H9 (cell line): Measurements from ENCODE around the gene NGFR. TPM values are rescaled to one million over a fixed set of nuclear protein-coding genes. Genes with fewer than 3 reads are reported as not detected.

ENCODE experiments used
- DNase-seq: peaks from one replicate; pipeline ENCODE4 v3.0.0-alpha.2; 2017
- H2AFZ ChIP-seq: one replicate; pipeline ENCODE4 v1.6.1; 2013; ENCODE audit warnings: mild to moderate bottlenecking, low read length, control low read depth, moderate library complexity
- H2AK5ac ChIP-seq: 2 replicates; pipeline ENCODE4 v1.6.1; 2013; ENCODE audit warnings: low read length, control low read depth, mixed read lengths; ENCODE audit not compliant: insufficient read length
- H2BK120ac ChIP-seq: one replicate; pipeline ENCODE4 v1.6.1; 2013; ENCODE audit warnings: low read depth, mild to moderate bottlenecking, low read length, control low read depth, inconsistent platforms; ENCODE audit not compliant: poor library complexity, severe bottlenecking
- H2BK12ac ChIP-seq: 2 replicates; pipeline ENCODE4 v1.6.1; 2013; ENCODE audit warnings: low read length, control low read depth, mixed read lengths, low read depth; ENCODE audit not compliant: insufficient read length
- H2BK15ac ChIP-seq: 2 replicates; pipeline ENCODE4 v1.6.1; 2013; ENCODE audit warnings: low read depth, low read length, control low read depth
- H2BK20ac ChIP-seq: one replicate; pipeline ENCODE4 v1.6.1; 2013; ENCODE audit warnings: low read depth, mild to moderate bottlenecking, low read length, control low read depth, inconsistent platforms; ENCODE audit not compliant: poor library complexity, severe bottlenecking
- H2BK5ac ChIP-seq: 2 replicates; pipeline ENCODE4 v1.6.1; 2013; ENCODE audit warnings: low read length, control low read depth, mixed read lengths; ENCODE audit not compliant: insufficient read length
- H3K14ac ChIP-seq: 2 replicates; pipeline ENCODE4 v1.6.1; 2013; ENCODE audit warnings: low read length, control low read depth; ENCODE audit not compliant: insufficient read depth
- H3K18ac ChIP-seq: 2 replicates; pipeline ENCODE4 v1.6.1; 2013; ENCODE audit warnings: low read depth, mild to moderate bottlenecking, mixed read lengths, low read length, control low read depth; ENCODE audit not compliant: insufficient read length
- H3K23ac ChIP-seq: 2 replicates; pipeline ENCODE4 v1.6.1; 2013; ENCODE audit warnings: low read length, control low read depth, mixed read lengths, low read depth; ENCODE audit not compliant: insufficient read length
- H3K23me2 ChIP-seq: 2 replicates; pipeline ENCODE4 v1.6.1; 2013; ENCODE audit warnings: low read depth, mild to moderate bottlenecking, mixed read lengths, low read length, control low read depth; ENCODE audit not compliant: insufficient read length, poor library complexity, severe bottlenecking
- H3K27ac ChIP-seq: 2 replicates; pipeline ENCODE4 v1.5.1; 2013; ENCODE audit warnings: low read length, control low read depth, mixed read lengths, low read depth; ENCODE audit not compliant: insufficient read length
- H3K27me3 ChIP-seq: 2 replicates; pipeline ENCODE4 v1.6.1; 2013; ENCODE audit warnings: low read length, control low read depth, inconsistent platforms; ENCODE audit not compliant: insufficient read depth
- H3K4ac ChIP-seq: 2 replicates; pipeline ENCODE4 v1.6.1; 2013; ENCODE audit warnings: low read depth, mild to moderate bottlenecking, control low read depth, inconsistent platforms, low read length, moderate library complexity
- H3K4me1 ChIP-seq: 2 replicates; pipeline ENCODE4 v1.6.1; 2013; ENCODE audit warnings: low read length, control low read depth, inconsistent platforms; ENCODE audit not compliant: insufficient read depth
- H3K4me2 ChIP-seq: 2 replicates; pipeline ENCODE4 v1.6.1; 2013; ENCODE audit warnings: low read length, control low read depth, mixed read lengths; ENCODE audit not compliant: insufficient read length, insufficient read depth
- H3K56ac ChIP-seq: 2 replicates; pipeline ENCODE4 v1.6.1; 2013; ENCODE audit warnings: low read depth, mild to moderate bottlenecking, mixed read lengths, low read length, control low read depth; ENCODE audit not compliant: insufficient read length
- H3K79me1 ChIP-seq: 2 replicates; pipeline ENCODE4 v1.6.1; 2013; ENCODE audit warnings: low read depth, mild to moderate bottlenecking, moderate library complexity, low read length, control low read depth, inconsistent platforms; ENCODE audit not compliant: insufficient read depth, poor library complexity, severe bottlenecking
- H3K79me2 ChIP-seq: 2 replicates; pipeline ENCODE4 v1.6.1; 2013; ENCODE audit warnings: low read length, control low read depth, inconsistent platforms; ENCODE audit not compliant: insufficient read depth
- H3K9ac ChIP-seq: 2 replicates; pipeline ENCODE4 v1.6.1; 2013; ENCODE audit warnings: low read length, control low read depth, mixed read lengths; ENCODE audit not compliant: insufficient read length; ENCODE audit errors: extremely low read depth
- H3K9me3 ChIP-seq: one replicate; pipeline ENCODE4 v1.6.1; 2013; ENCODE audit warnings: low read depth, low read length, inconsistent platforms; ENCODE audit not compliant: control insufficient read depth
- H3T11ph ChIP-seq: one replicate; pipeline ENCODE4 v1.6.1; 2013; ENCODE audit warnings: mild to moderate bottlenecking, low read length, control low read depth, inconsistent platforms
- H4K20me1 ChIP-seq: one replicate; pipeline ENCODE4 v1.6.1; 2013; ENCODE audit not compliant: control insufficient read depth, insufficient read length, insufficient read depth
- H4K5ac ChIP-seq: 2 replicates; pipeline ENCODE4 v1.6.1; 2013; ENCODE audit warnings: low read depth, mild to moderate bottlenecking, mixed read lengths, low read length, control low read depth; ENCODE audit not compliant: insufficient read length
- H4K8ac ChIP-seq: replicated peaks from 2 replicates; pipeline ENCODE4 v1.6.1; 2013; ENCODE audit warnings: low read length, control low read depth, mixed read lengths, low read depth; ENCODE audit not compliant: insufficient read length
- H4K91ac ChIP-seq: 2 replicates; pipeline ENCODE4 v1.6.1; 2013; ENCODE audit warnings: low read depth, mild to moderate bottlenecking, moderate library complexity, mixed read lengths, low read length, control low read depth; ENCODE audit not compliant: insufficient read length
- H3K27ac Mint-ChIP-seq, 3 experiments: 2 replicates in 2 of 3; 3 replicates in 1 of 3; pipeline ENCODE4 v1.8.0; 2020 to 2021; ENCODE audit warnings: mixed read lengths in 3 of 3, mild to moderate bottlenecking in 1 of 3, moderate library complexity in 1 of 3
- H3K27me3 Mint-ChIP-seq: 2 replicates; pipeline ENCODE4 v1.8.0; 2021; ENCODE audit warnings: low read depth, mild to moderate bottlenecking, moderate library complexity, mixed read lengths
- H3K36me3 Mint-ChIP-seq, 3 experiments: 2 replicates in 2 of 3; 3 replicates in 1 of 3; pipeline ENCODE4 v1.8.0; 2020 to 2021; ENCODE audit warnings: low read depth in 3 of 3, mixed read lengths in 3 of 3; ENCODE audit not compliant: insufficient read depth in 1 of 3
- H3K4me1 Mint-ChIP-seq, 2 experiments: 2 replicates each; pipeline ENCODE4 v1.8.0; 2020; ENCODE audit warnings: mixed read lengths in 2 of 2
- H3K4me3 Mint-ChIP-seq, 2 experiments: 2 replicates in 1 of 2; 3 replicates in 1 of 2; pipeline ENCODE4 v1.8.0; 2020 to 2021; ENCODE audit warnings: mild to moderate bottlenecking in 2 of 2, mixed read lengths in 2 of 2, moderate library complexity in 1 of 2
- H3K9me3 Mint-ChIP-seq, 2 experiments: 2 replicates in 1 of 2; 3 replicates in 1 of 2; pipeline ENCODE4 v1.8.0; 2020; ENCODE audit warnings: mild to moderate bottlenecking in 2 of 2, mixed read lengths in 2 of 2, moderate library complexity in 1 of 2
- CTCF ChIP-seq: fragments of 200-600 bp; sonication (generic); conservative IDR thresholded peaks from 3 replicates; pipeline ENCODE4 v1.8.0; 2021; ENCODE audit warnings: antibody characterized with exemption, mild to moderate bottlenecking
- WGBS: extraction: QIAGEN DNeasy Blood & Tissue Kit; methylation state at CpG from one replicate; pipeline ENCODE4 v1.1.7; 2013; ENCODE audit warnings: missing lambda C conversion rate, low lambda C conversion rate, mixed read lengths; ENCODE audit not compliant: insufficient read length; ENCODE audit errors: extremely low coverage; 5-methylcytosine and 5-hydroxymethylcytosine counted together
- total RNA-seq: library from RNA; stranded (reverse); gene quantifications from 2 replicates; pipeline ENCODE4 v1.2.1, GENCODE V29; 2021

The NGFR gene
- total RNA-seq, 1 experiment from 2014 or later = 9.6 TPM

GRCh38 chr17:49477709-49478108 lies 17.4 kb upstream of the NGFR start:
- Histone ChIP-seq H4K8ac (no peak overlapping the region), H3K9ac (no peak overlapping the region), H3K14ac (no peak overlapping the region), H3K27me3 (no peaks in the 10 kb centered on the region; the same call in 1 of the 2 replicates), H3K4ac (no peak overlapping the region), H2BK120ac (no peak overlapping the region), H4K91ac (no peak overlapping the region), H2BK5ac (no peak overlapping the region), H2AK5ac (no peak overlapping the region), H3T11ph (no peak overlapping the region), H3K9me3 (no peaks in the 10 kb centered on the region), H3K18ac (no peak overlapping the region), H3K79me1 (no peaks in the 10 kb centered on the region), H3K79me2 (no peaks in the 10 kb centered on the region), H4K5ac (no peak overlapping the region), H2BK20ac (no peak overlapping the region), H3K56ac (no peak overlapping the region), H3K4me2 (no peak overlapping the region), H3K23me2 (no peaks in the 10 kb centered on the region), H2BK15ac (no peak overlapping the region), H4K20me1 (no peaks in the 10 kb centered on the region), H3K27ac (no peak overlapping the region), H3K23ac (no peak overlapping the region), H3K4me1 (peaks cover 5% of the 10 kb centered on the region; the same call in 1 of the 2 replicates), H2BK12ac (no peak overlapping the region), H2AFZ (no peak overlapping the region)
- H3K9me3 Mint-ChIP-seq = peaks cover 0 to 6% of the 10 kb centered on the region in 2 experiments; a peak in 3 of 5 replicates
- no peak for DNase-seq
- H3K36me3 Mint-ChIP-seq = no peaks in the 10 kb centered on the region
- H3K4me1 Mint-ChIP-seq = peaks cover 24 to 27% of the 10 kb centered on the region in 2 experiments
- WGBS = no CpG with 5 or more reads among the region's 3 CpGs
- H3K27ac Mint-ChIP-seq = no peak overlapping the region
- no peak for TF ChIP-seq CTCF
- H3K4me3 Mint-ChIP-seq = no peak overlapping the region
- peaks cover 50% of the 10 kb centered on the region for H3K27me3 Mint-ChIP-seq
